HepG2 (cell line): ENCODE measurements around the gene TAAR9. TPM values are rescaled to one million over a fixed set of nuclear protein-coding genes. Genes with fewer than 3 reads are reported as not detected.

Source experiments
- ATAC-seq: fragments of 200-7000 bp; cut with Tn5 transposase; 3 replicates; pipeline ENCODE4 v1.9.1; 2020; ENCODE audit warnings: mild to moderate bottlenecking, moderate library complexity
- BruUV-seq: library from RNA; stranded (reverse); fragments of 400-500 nt; replicated peaks from 2 replicates; lab custom pipeline; 2021; lab: Mats Ljungman, UMichigan
- CTCF ChIA-PET: fragments of 300-600 bp; formaldehyde crosslinking; extraction: SDS; loops from one replicate; lab custom pipeline; 2021; ENCODE audit warnings: low total read pairs, inconsistent platforms, low intra/inter-chr PET ratio; lab: Yijun Ruan, JAX
- POLR2A ChIA-PET: fragments of 350-600 bp; sonication (Branson Sonifier 250); formaldehyde crosslinking; loops from one replicate; lab custom pipeline; 2020; ENCODE audit warnings: antibody characterized with exemption, inconsistent platforms; lab: Yijun Ruan, JAX
- DNase-seq: peaks from one replicate; pipeline ENCODE4 v3.0.0-alpha.2; 2015; ENCODE audit warnings: low spot score
- FAIRE-seq: peaks from 3 replicates; lab custom pipeline; 2011; peaks lifted over from hg19 to GRCh38; lab: Jason Lieb, UNC
- H2AFZ ChIP-seq: one replicate; pipeline ENCODE4 v1.6.1; 2011; ENCODE audit warnings: low read length, inconsistent platforms
- H3K27ac ChIP-seq: fragments of 300-600 bp; 3 replicates; pipeline ENCODE4 v1.8.0; 2011; ENCODE audit warnings: mixed run types, mild to moderate bottlenecking, mixed read lengths, low read length, inconsistent platforms; ENCODE audit not compliant: insufficient read depth; ENCODE audit errors: extremely low read length
- H3K27me3 ChIP-seq, 2 experiments: fragments of 200-600 bp in 1 of 2; 2 replicates in 1 of 2; 3 replicates in 1 of 2; pipeline versions ENCODE4 v1.6.0 to v1.8.0; 2011; ENCODE audit warnings: low read length in 2 of 2, mild to moderate bottlenecking in 2 of 2, moderate library complexity in 2 of 2, inconsistent platforms in 1 of 2; ENCODE audit not compliant: insufficient read depth in 2 of 2, control insufficient read depth in 1 of 2
- H3K36me3 ChIP-seq, 2 experiments: fragments of 200-600 bp in 1 of 2; replicated peaks in 1 of 2; 2 replicates in 1 of 2; 3 replicates in 1 of 2; pipeline versions ENCODE4 v1.5.1 to v1.8.0; 2011; ENCODE audit warnings: low read length in 2 of 2, inconsistent platforms in 1 of 2; ENCODE audit not compliant: insufficient read depth in 2 of 2, control insufficient read depth in 1 of 2
- H3K4me1 ChIP-seq: 2 replicates; pipeline ENCODE4 v1.5.1; 2012; ENCODE audit warnings: low read length, inconsistent platforms; ENCODE audit not compliant: insufficient read depth
- H3K4me2 ChIP-seq: 2 replicates; pipeline ENCODE4 v1.6.0; 2011; ENCODE audit warnings: low read depth, low read length, inconsistent platforms
- H3K4me3 ChIP-seq, 3 experiments: fragments of 200-600 bp in 1 of 3; sonication (generic), shearing (Covaris generic) in 1 of 3; replicated peaks in 1 of 3; 2 replicates each; pipeline ENCODE4 v1.5.1; 2011 to 2016; ENCODE audit warnings: low read length in 3 of 3, inconsistent platforms in 2 of 3, low read depth in 2 of 3, mild to moderate bottlenecking in 2 of 3, control low read depth in 1 of 3, mixed read lengths in 1 of 3; ENCODE audit not compliant: insufficient read depth in 1 of 3
- H3K79me2 ChIP-seq: one replicate; pipeline ENCODE4 v1.6.1; 2011; ENCODE audit warnings: low read length, inconsistent platforms; ENCODE audit not compliant: insufficient read depth
- H3K9ac ChIP-seq: 2 replicates; pipeline ENCODE4 v1.6.0; 2011; ENCODE audit warnings: mild to moderate bottlenecking, low read depth, low read length, inconsistent platforms; ENCODE audit not compliant: insufficient read depth
- H3K9me3 ChIP-seq: 2 replicates; pipeline ENCODE4 v1.5.1; 2012; ENCODE audit warnings: mild to moderate bottlenecking, low read length
- H4K20me1 ChIP-seq: 2 replicates; pipeline ENCODE4 v1.6.0; 2011; ENCODE audit warnings: inconsistent platforms, mild to moderate bottlenecking, low read length, moderate library complexity; ENCODE audit not compliant: insufficient read depth
- CCDC6 ChIP-seq: sonication (generic); formaldehyde crosslinking; IDR thresholded peaks from 2 replicates; pipeline ENCODE4 v1.8.1; 2022; ENCODE audit warnings: mild to moderate bottlenecking, missing genetic modification reagents, moderate library complexity
- FOXP1 ChIP-seq, 2 experiments: fragments of 450-650 bp in 1 of 2; IDR thresholded peaks; 2 replicates each; pipeline ENCODE4 v1.6.1; 2017 to 2018; ENCODE audit warnings: antibody characterized with exemption in 1 of 2
- NCOA5 ChIP-seq: sonication (generic); formaldehyde crosslinking; IDR thresholded peaks from 2 replicates; pipeline ENCODE4 v1.4.0; 2020; ENCODE audit warnings: missing genetic modification reagents
- NFATC3 ChIP-seq: sonication (generic); formaldehyde crosslinking; IDR thresholded peaks from 2 replicates; pipeline ENCODE4 v1.5.1; 2020; ENCODE audit warnings: mild to moderate bottlenecking, missing genetic modification reagents
- PAF1 ChIP-seq: IDR thresholded peaks from 2 replicates; pipeline ENCODE4 v1.6.1; 2016; ENCODE audit warnings: missing genetic modification reagents, missing compliant biosample characterization
- PTBP1 ChIP-seq: fragments of 200-400 bp; formaldehyde crosslinking; IDR thresholded peaks from 2 replicates; pipeline ENCODE4 v1.6.1; 2018; ENCODE audit warnings: low read length, low read depth; ENCODE audit not compliant: poor library complexity, severe bottlenecking
- SNAPC2 ChIP-seq: sonication (generic); formaldehyde crosslinking; IDR thresholded peaks from 2 replicates; pipeline ENCODE4 v1.8.1; 2022; ENCODE audit warnings: mild to moderate bottlenecking, missing genetic modification reagents
- SP4 ChIP-seq: sonication (generic); formaldehyde crosslinking; IDR thresholded peaks from 2 replicates; pipeline ENCODE4 v1.8.1; 2023; ENCODE audit warnings: mild to moderate bottlenecking, missing genetic modification reagents
- ZBTB44 ChIP-seq: sonication (generic); formaldehyde crosslinking; IDR thresholded peaks from 2 replicates; pipeline ENCODE4 v1.4.0; 2020; ENCODE audit warnings: missing genetic modification reagents
- ZBTB8A ChIP-seq: sonication (generic); formaldehyde crosslinking; IDR thresholded peaks from 2 replicates; pipeline ENCODE4 v1.4.0; 2020; ENCODE audit warnings: mild to moderate bottlenecking, low read depth, missing genetic modification reagents, borderline replicate concordance
- ZFP62 ChIP-seq: sonication (generic); formaldehyde crosslinking; IDR thresholded peaks from 2 replicates; pipeline ENCODE4 v1.4.0; 2020; ENCODE audit warnings: missing genetic modification reagents
- ZFX ChIP-seq: sonication (generic); formaldehyde crosslinking; IDR thresholded peaks from 2 replicates; pipeline ENCODE4 v1.4.0; 2020; ENCODE audit warnings: mild to moderate bottlenecking, low read depth, missing genetic modification reagents, moderate library complexity
- ZNF678 ChIP-seq: sonication (generic); formaldehyde crosslinking; IDR thresholded peaks from 2 replicates; pipeline ENCODE4 v1.4.0; 2020; ENCODE audit warnings: mild to moderate bottlenecking, missing genetic modification reagents
- ZNF839 ChIP-seq: sonication (generic); formaldehyde crosslinking; IDR thresholded peaks from 2 replicates; pipeline ENCODE4 v1.4.0; 2020; ENCODE audit warnings: missing genetic modification reagents, mild to moderate bottlenecking, borderline replicate concordance
- WGBS: methylation state at CpG from one replicate; pipeline ENCODE4 v1.1.6; 2017; ENCODE audit warnings: low lambda C conversion rate; 5-methylcytosine and 5-hydroxymethylcytosine counted together
- in situ Hi-C: cut with HindIII; loops from 2 replicates; pipeline ENCODE4 v1.10.0; 2017; ENCODE audit warnings: low pct_unique_long_range_greater_than_20kb; ENCODE audit not compliant: extremely low pct_ligation_motif_present
- intact Hi-C: fragments of 100-400 bp; cut with micrococcal nuclease; formaldehyde crosslinking; loops from one replicate; pipeline ENCODE4 v1.10.0; 2022; ENCODE audit not compliant: unreplicated experiment
- polyA plus RNA-seq, 8 experiments: library from polyadenylated mRNA; depleted of rRNA in 3 of 8; stranded (reverse) in 7 of 8; unstranded in 1 of 8; fragments of >200 nt; fragmentation: Illumina TruSeq in 4 of 8; extraction: Trizol in 4 of 8; gene quantifications; 2 replicates each; pipeline versions ENCODE4 v1.2.1 to v1.2.3, GENCODE V29; 2011 to 2016; ENCODE audit warnings: low read depth in 4 of 8, missing spikeins in 1 of 8, mixed read lengths in 1 of 8; ENCODE audit not compliant: insufficient read depth in 1 of 8
- total RNA-seq, 5 experiments: library from RNA; depleted of rRNA; stranded (reverse); fragments of >200 nt; fragmentation: Illumina TruSeq; extraction: Trizol; gene quantifications; 2 replicates each; pipeline ENCODE4 v1.2.3, GENCODE V29; 2016; ENCODE audit warnings: low read depth in 1 of 5

Gene TAAR9
- total and polyA plus RNA-seq, 2 of the 13 experiments (the other 11 are each of a cell fraction or from before 2014, with no cell fraction given), result 0.07 TPM; not detected in 1

DNA sequence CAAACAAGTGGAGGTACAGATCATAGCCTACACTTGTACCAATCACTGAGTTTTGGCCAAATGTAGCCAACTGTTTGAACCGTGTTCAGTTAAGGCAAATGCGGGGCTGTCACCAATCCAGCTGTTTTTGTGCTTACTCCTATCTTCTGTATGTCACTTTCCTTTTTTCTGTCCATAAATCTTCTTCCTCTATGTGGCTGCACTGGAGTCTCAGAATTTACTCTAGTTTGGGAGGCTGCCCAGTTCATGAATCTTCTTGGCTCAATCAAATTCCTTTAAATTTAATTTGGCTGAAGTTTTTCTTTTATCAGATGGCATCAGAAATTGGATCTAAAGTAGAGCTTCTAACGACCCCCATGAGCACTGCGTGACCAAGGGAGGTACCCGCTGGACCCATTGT lies 13.4 kb upstream of the TAAR9 start:
- Histone ChIP-seq H3K4me2 (no peak overlapping the region), H2AFZ (no peak overlapping the region), H3K9me3 (no peaks in the 10 kb centered on the region), H3K9ac (no peak overlapping the region), H3K4me3 (no peak overlapping the region), H3K36me3 (no peaks in the 10 kb centered on the region), H3K4me1 (peaks cover 4% of the 10 kb centered on the region; the same call in 1 of the 2 replicates), H3K79me2 (no peaks in the 10 kb centered on the region), H3K27me3 (peaks cover 0 to 6% of the 10 kb centered on the region in 2 experiments; a peak in 2 of 5 replicates), H4K20me1 (no peaks in the 10 kb centered on the region)
- POLR2A ChIA-PET, result no interaction called here
- CTCF ChIA-PET, result no interaction called here
- DNase-seq, result no peak
- intact Hi-C loops, result no loop called here
- 62% methylated on average over 5 of the region's 5 CpGs for WGBS
- no TSS peak for BruUV-seq
- no peak for TF ChIP-seq FOXP1 (IDR thresholded peaks at IDR 0.05)
- no peak for TF ChIP-seq FOXP1 (CRISPR knock-in tag; IDR thresholded peaks at IDR 0.05)
- no peak for TF ChIP-seq ZFX
- no peak for TF ChIP-seq ZBTB8A
- no peak for TF ChIP-seq ZNF839 (CRISPR knock-in tag)
- no peak for TF ChIP-seq ZFP62 (CRISPR knock-in tag)
- TF ChIP-seq NCOA5 (CRISPR knock-in tag), result no peak
- no peak for TF ChIP-seq PAF1 (CRISPR knock-in tag)
- TF ChIP-seq SNAPC2, result no peak
- TF ChIP-seq, all 625 proteins: peak for 0
- no peak for FAIRE-seq
- no peak overlapping the region for H3K27ac ChIP-seq
- in situ Hi-C loops, result no loop called here
- no peak for ATAC-seq

GRCh38 chr6:132525866-132526265 lies 12.2 kb upstream of the TAAR9 start:
- in situ Hi-C loops (no loop called here), intact Hi-C loops (no loop called here)
- ChIA-PET POLR2A (no interaction called here), CTCF (no interaction called here)
- Histone ChIP-seq H3K9me3 (no peaks in the 10 kb centered on the region), H2AFZ (no peak overlapping the region), H3K4me3 (no peak overlapping the region), H3K9ac (no peak overlapping the region), H4K20me1 (no peaks in the 10 kb centered on the region), H3K27me3 (peaks cover 0 to 6% of the 10 kb centered on the region in 2 experiments; a peak in 2 of 5 replicates), H3K79me2 (no peaks in the 10 kb centered on the region), H3K36me3 (no peaks in the 10 kb centered on the region), H3K27ac (no peak overlapping the region), H3K4me2 (no peak overlapping the region), H3K4me1 (peaks cover 11% of the 10 kb centered on the region; the same call in 1 of the 2 replicates)
- no TSS peak for BruUV-seq
- ATAC-seq (no peak), DNase-seq (no peak), FAIRE-seq (no peak)
- no peak for TF ChIP-seq ZNF678 (CRISPR knock-in tag)
- no peak for TF ChIP-seq ZBTB44 (CRISPR knock-in tag)
- TF ChIP-seq CCDC6, result no peak
- TF ChIP-seq NFATC3, result no peak
- TF ChIP-seq SP4 (CRISPR knock-in tag), result no peak
- TF ChIP-seq PTBP1, result no peak
- 43% methylated on average over 4 of the region's 4 CpGs for WGBS
